Astrocyte of the spinal cord (primary cell): ENCODE results near the gene FAM89B.

Experiments
- DNase-seq: peaks from one replicate; pipeline ENCODE4 v3.0.0; 2011; ENCODE audit warnings: low read depth, low spot score
- H3K4me3 ChIP-seq: 2 replicates; pipeline ENCODE4 v1.5.1; 2011; ENCODE audit warnings: low read depth, mild to moderate bottlenecking, low read length, moderate library complexity
- CTCF ChIP-seq: IDR thresholded peaks from 2 replicates; pipeline ENCODE4 v1.5.1; 2012; ENCODE audit warnings: low read depth, mild to moderate bottlenecking, low read length, inconsistent platforms
- in situ Hi-C: cut with HindIII; loops from 2 replicates; pipeline ENCODE4 v1.10.0; 2017; ENCODE audit warnings: low sequenced_read_pairs

Gene FAM89B

GRCh38 chr11:65617990-65618751 lies 45.8 kb downstream of the FAM89B start:
- H3K4me3 ChIP-seq, result no peak overlapping the region
- no peak for DNase-seq
- in situ Hi-C loops, result no loop called here
- no peak for TF ChIP-seq CTCF

DNA sequence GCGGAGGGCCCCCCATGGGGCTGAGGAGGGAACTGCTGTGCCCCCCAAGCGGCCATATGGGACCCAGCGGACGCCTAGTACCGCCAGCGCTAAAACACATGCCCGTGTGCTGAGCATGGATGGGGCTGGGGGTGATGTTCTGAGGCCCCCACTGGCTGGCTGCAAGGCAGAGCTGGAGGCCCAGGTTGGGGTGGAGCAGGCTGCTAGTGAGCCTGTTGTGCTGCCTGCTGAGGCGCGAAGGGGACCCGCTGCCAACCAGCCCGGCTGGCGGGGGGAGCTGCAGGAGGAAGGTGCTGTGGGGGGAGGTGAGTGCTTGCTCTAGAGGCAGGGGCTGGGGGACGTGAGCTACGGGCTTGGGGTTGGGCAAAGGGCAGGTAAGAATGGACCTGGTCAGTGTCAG lies 46.4 kb downstream of the FAM89B start:
- H3K4me3 ChIP-seq, result no peak overlapping the region
- in situ Hi-C loops, result no loop called here
- no peak for TF ChIP-seq CTCF
- no peak for DNase-seq

- in situ Hi-C loops, result no loop called here
- DNase-seq, result no peak
- H3K4me3 ChIP-seq, result no peak overlapping the region
- no peak for TF ChIP-seq CTCF
Observed at GRCh38 chr11:65619281-65619928, 47.1 kb downstream of the FAM89B start.

GRCh38 chr11:65620666-65621065 lies 48.3 kb downstream of the FAM89B start:
- no peak overlapping the region for H3K4me3 ChIP-seq
- no peak for DNase-seq
- TF ChIP-seq CTCF, result no peak
- in situ Hi-C loops, result no loop called here

DNA sequence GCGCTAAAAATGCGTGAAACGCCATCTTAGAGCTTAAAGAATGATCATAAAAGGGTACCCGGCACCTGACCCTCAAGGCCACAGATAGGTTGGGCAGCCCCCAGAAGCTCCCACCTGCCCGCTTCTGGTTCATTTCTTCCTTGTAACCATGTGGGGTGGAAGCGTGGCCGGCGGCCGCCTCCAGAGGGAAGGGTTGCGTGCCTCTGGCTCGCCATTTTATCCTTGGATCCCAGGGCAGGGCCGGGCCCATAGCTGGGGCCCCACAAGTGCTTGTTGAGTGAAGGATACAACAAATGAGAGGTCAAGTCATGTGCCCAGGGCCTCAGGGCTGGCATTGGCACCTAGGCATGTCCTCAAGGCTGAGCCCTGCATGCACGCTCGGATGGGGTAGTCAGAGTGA lies 49.1 kb downstream of the FAM89B start:
- no peak for TF ChIP-seq CTCF
- H3K4me3 ChIP-seq, result no peak overlapping the region
- in situ Hi-C loops, result no loop called here
- DNase-seq, result no peak

- in situ Hi-C loops, result no loop called here
- no peak overlapping the region for H3K4me3 ChIP-seq
- DNase-seq, result no peak
- TF ChIP-seq CTCF, result no peak
Observed at GRCh38 chr11:65622011-65622410, 49.7 kb downstream of the FAM89B start.
